Loucy (cell line): ENCODE results near the gene LRRK1.

ENCODE experiments used
- H2AFZ ChIP-seq: fragments of 200-600 bp; sonication (generic); 2 replicates; pipeline ENCODE4 v1.6.0; 2016; ENCODE audit warnings: antibody characterized with exemption, mild to moderate bottlenecking, low read length, moderate library complexity
- H3F3A ChIP-seq: fragments of 200-600 bp; 2 replicates; pipeline ENCODE4 v1.6.0; 2016; ENCODE audit warnings: antibody characterized with exemption, low read depth, mild to moderate bottlenecking
- H3K27me3 ChIP-seq: fragments of 200-600 bp; sonication (generic); 2 replicates; pipeline ENCODE4 v1.6.1; 2014; ENCODE audit warnings: low read length, mild to moderate bottlenecking; ENCODE audit not compliant: insufficient read depth, poor library complexity, severe bottlenecking
- H3K36me3 ChIP-seq: fragments of 200-600 bp; sonication (generic); 2 replicates; pipeline ENCODE4 v1.6.1; 2016; ENCODE audit warnings: low read length; ENCODE audit not compliant: insufficient read depth
- H3K4me1 ChIP-seq: fragments of 200-600 bp; sonication (generic); 2 replicates; pipeline ENCODE4 v1.5.1; 2014; ENCODE audit warnings: low read length, mild to moderate bottlenecking; ENCODE audit not compliant: insufficient read depth, poor library complexity, severe bottlenecking
- H3K4me2 ChIP-seq: fragments of 200-600 bp; sonication (generic); 2 replicates; pipeline ENCODE4 v1.6.0; 2014; ENCODE audit warnings: antibody characterized with exemption, low read length, low read depth, mild to moderate bottlenecking; ENCODE audit not compliant: poor library complexity, severe bottlenecking
- H3K4me3 ChIP-seq: fragments of 200-600 bp; sonication (generic); 2 replicates; pipeline ENCODE4 v1.5.1; 2014; ENCODE audit warnings: low read length, mild to moderate bottlenecking, mixed read lengths; ENCODE audit not compliant: poor library complexity, severe bottlenecking
- H3K79me2 ChIP-seq: fragments of 200-600 bp; sonication (generic); 2 replicates; pipeline ENCODE4 v1.6.1; 2014; ENCODE audit warnings: low read length; ENCODE audit not compliant: insufficient read depth
- H3K9ac ChIP-seq: fragments of 200-600 bp; sonication (generic); 2 replicates; pipeline ENCODE4 v1.6.0; 2014; ENCODE audit warnings: mild to moderate bottlenecking, low read depth, low read length, moderate library complexity; ENCODE audit not compliant: poor library complexity, severe bottlenecking
- H3K9me2 ChIP-seq: fragments of 200-600 bp; sonication (generic); replicated peaks from 2 replicates; pipeline ENCODE4 v1.6.1; 2016; ENCODE audit warnings: low read depth, low read length, mixed read lengths
- H3K9me3 ChIP-seq: fragments of 200-600 bp; sonication (generic); 2 replicates; pipeline ENCODE4 v1.6.1; 2014; ENCODE audit warnings: mild to moderate bottlenecking, antibody characterized with exemption, low read length, low read depth; ENCODE audit not compliant: insufficient read depth
- H4K20me1 ChIP-seq: fragments of 200-600 bp; sonication (generic); 2 replicates; pipeline ENCODE4 v1.6.0; 2014; ENCODE audit warnings: antibody characterized with exemption, low read length, mild to moderate bottlenecking; ENCODE audit not compliant: insufficient read depth, poor library complexity, severe bottlenecking
- CTCF ChIP-seq: fragments of 200-600 bp; sonication (generic); conservative IDR thresholded peaks from 2 replicates; pipeline ENCODE4 v1.5.1; 2014; ENCODE audit warnings: mild to moderate bottlenecking, antibody characterized with exemption, low read length
- EZH2phosphoT487 ChIP-seq: fragments of 200-600 bp; IDR thresholded peaks from 2 replicates; pipeline ENCODE4 v1.6.1; 2018; ENCODE audit warnings: antibody characterized with exemption, mild to moderate bottlenecking, moderate library complexity, borderline replicate concordance

The LRRK1 gene

GRCh38 chr15:100987143-100987542, 68.0 kb downstream of the LRRK1 start:
- Histone ChIP-seq H3K36me3 (no peaks in the 10 kb centered on the region), H3K9me2 (no peaks in the 10 kb centered on the region), H3K9me3 (no peaks in the 10 kb centered on the region), H3K27me3 (no peaks in the 10 kb centered on the region), H3K4me3 (no peak overlapping the region), H3K4me1 (peaks cover 15% of the 10 kb centered on the region), H3K4me2 (no peak overlapping the region), H4K20me1 (no peaks in the 10 kb centered on the region), H3K9ac (no peak overlapping the region), H3K79me2 (no peaks in the 10 kb centered on the region), H2AFZ (no peak overlapping the region), H3F3A (no peaks in the 10 kb centered on the region)
- TF ChIP-seq CTCF (no peak), EZH2phosphoT487 (no peak)

- Histone ChIP-seq H3K27me3 (no peaks in the 10 kb centered on the region), H3K4me3 (no peak overlapping the region), H3K9me2 (no peaks in the 10 kb centered on the region), H3K79me2 (no peaks in the 10 kb centered on the region), H3K4me1 (peaks cover 15% of the 10 kb centered on the region), H3K4me2 (no peak overlapping the region), H3K9ac (no peak overlapping the region), H3K36me3 (no peaks in the 10 kb centered on the region), H4K20me1 (no peaks in the 10 kb centered on the region), H3F3A (no peaks in the 10 kb centered on the region), H3K9me3 (no peaks in the 10 kb centered on the region), H2AFZ (no peak overlapping the region)
- no peak for TF ChIP-seq EZH2phosphoT487
- no peak for TF ChIP-seq CTCF
Measured at GRCh38 chr15:100988297-100988696, 69.1 kb downstream of the LRRK1 start.

GRCh38 chr15:100988857-100989256, 69.7 kb downstream of the LRRK1 start:
- Histone ChIP-seq H3K79me2 (no peaks in the 10 kb centered on the region), H3K36me3 (no peaks in the 10 kb centered on the region), H3K9ac (no peak overlapping the region), H3K4me1 (peaks cover 15% of the 10 kb centered on the region), H3K9me2 (no peaks in the 10 kb centered on the region), H4K20me1 (no peaks in the 10 kb centered on the region), H3K4me3 (no peak overlapping the region), H3K9me3 (no peaks in the 10 kb centered on the region), H3F3A (no peaks in the 10 kb centered on the region), H2AFZ (no peak overlapping the region), H3K27me3 (no peaks in the 10 kb centered on the region), H3K4me2 (no peak overlapping the region)
- TF ChIP-seq CTCF: no peak
